Germinal center (tissue), 1 donor: Measurements from ENCODE around the gene IGF1.

ENCODE experiments used
- DNase-seq: peaks from one replicate; pipeline ENCODE4 v3.0.0; 2012; ENCODE audit warnings: mixed read lengths, low spot score

IGF1 gene

DNA sequence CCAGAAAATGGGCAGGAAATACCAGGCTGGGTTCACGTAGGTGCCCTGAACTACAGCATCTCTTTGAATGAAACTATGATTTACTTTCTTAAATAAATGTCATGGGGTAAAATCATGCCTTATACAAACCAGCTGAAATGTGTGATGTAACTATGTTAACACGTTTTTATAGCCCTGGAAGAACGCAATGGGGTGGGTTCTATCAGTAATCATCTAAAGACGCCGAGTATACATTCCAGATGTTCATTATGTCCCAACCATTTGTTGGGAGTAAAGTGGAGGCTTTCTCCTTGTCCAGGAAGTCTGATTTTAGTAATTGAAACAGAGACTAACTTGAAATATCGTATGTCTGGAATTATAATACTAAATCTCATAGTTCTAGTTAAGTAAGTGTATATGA lies 16.2 kb upstream of the IGF1 start:
- DNase-seq, result no peak

DNA sequence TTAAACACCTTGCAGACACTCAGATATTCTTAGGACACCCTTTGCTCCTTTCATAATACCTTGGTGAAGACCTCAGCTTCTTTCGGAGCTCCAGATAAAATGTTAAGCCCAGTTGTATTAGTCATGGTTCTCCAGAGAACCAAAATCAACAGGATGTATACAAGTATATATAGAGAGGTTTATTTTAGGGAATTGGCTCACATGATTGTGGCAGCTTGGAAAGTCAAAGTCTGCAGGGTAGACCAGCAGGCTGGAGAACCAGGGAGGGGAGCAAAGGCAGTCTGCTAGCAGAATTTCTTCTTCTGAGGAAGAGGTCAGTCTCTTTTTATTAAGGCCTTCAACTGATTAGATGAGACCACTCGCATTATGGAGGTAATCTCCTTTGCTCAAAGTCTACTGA lies 6.9 kb upstream of the IGF1 start:
- no peak for DNase-seq

DNA sequence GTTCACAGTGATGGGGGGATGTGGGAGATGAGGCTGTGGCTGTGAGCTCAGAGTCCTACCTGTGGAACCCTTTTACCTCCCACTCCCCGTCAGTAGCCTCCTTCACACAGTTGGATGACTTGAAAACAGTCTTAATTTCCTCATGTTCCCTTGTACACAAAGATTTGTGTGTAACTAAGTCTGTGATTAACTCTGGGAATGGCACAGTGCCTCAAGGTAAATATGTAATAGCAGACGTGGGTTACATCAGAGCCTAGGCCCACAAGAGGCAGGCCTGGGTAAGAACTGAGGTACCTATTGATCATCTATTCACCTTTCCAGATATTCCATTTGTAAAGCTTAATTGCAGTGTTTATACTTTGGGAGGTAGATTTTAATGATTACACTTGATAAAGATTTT lies 5.8 kb upstream of the IGF1 start:
- no peak for DNase-seq

DNA sequence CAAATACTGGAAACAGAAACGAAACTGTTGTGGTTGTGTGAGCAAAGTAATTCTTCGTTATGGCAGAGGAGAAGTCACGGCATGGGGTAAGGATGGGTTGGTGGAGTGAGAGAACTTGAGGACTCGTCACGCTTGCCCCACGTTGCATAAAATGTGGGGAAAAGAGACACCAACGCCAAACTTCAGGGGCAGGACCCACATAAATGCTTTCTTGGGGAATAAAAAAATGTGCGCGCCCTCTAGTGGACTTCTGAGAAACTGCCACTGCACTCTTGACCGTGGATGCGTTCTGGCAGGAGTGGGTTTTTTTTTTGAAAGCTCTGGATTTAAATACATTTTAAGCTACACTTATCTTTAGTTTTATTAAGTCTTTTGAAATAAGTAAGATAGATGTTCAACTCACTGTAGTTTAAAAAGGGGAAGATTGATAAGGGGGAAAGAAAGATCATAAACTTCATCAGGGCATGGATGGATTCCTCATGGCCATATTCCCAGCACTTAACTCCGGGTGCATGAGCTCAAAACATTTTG lies 4.1 kb upstream of the IGF1 start:
- peak; percentile 47 for DNase-seq

DNA sequence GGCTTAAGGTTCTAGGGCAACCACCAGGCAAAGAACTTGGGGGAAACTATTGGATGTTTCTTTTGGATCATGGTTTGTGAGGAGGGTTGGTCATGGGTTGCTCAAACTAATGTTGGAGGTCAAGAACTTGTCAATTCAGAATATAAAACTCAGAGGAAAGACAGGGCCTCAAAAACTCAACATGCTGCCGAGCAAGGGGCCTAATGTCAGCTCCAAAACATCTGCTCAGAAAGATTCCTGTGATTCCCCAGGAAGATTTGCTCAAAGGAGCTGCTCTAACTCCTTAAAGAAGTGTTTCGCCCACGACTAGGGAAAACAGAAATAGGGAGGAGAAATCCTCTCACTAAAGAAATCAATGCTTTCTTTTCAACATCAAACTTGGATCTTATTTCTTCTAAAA lies 3.7 kb upstream of the IGF1 start:
- no peak for DNase-seq

DNA sequence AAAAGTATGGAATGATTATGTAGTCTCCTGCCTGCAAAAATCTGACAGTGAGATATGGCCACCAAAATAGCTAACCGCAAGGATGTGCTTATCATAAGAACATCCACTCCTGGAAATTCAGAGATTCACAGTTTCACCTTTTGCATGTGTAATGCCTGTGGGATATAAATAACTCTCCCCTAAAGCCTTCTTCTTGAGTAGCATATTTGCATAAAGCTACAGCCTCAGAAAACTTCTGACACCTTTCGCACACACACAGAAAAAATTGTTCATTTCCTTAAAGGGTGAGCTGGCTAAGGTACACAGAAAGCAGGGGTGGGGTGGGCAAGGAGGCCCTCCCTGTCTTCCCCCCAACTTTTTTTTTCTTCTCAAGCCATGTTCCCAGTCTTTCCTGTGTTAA lies 3.1 kb upstream of the IGF1 start:
- peak; percentile 6 for DNase-seq

DNA sequence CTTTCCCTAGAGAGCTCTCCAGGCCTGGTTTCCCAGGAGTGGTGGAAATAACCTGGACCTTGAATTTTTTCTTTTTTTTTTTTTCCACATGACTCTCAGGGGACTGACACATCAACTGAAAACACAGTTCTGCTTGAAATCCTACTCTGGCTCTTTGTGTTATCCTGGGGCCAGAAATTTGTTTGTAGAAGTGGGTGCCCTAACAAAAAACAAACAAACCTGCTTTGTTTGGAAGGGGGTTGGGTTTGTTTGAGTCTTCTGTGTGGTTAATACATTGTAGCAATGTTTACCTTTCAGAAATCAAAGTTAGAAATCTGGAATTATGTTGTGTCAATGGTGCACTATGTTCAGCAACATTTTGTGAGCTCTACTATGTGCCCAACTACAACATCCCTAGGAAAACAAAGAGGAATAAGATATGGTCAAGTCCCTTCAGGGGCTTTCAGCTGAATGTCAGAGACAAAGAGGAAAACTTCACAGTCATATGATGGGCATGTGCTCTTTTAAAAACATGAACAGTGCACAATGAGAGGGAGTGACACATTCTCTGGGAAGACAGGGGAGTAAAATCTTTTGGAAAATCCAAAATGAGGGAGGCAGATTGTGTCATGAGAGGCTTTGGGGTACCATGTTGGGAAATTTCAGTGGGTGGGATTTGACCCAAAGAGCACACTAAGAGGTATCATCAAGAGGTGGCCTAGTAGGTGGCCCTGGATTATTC lies 1.5 kb upstream of the IGF1 start:
- no peak for DNase-seq

DNA sequence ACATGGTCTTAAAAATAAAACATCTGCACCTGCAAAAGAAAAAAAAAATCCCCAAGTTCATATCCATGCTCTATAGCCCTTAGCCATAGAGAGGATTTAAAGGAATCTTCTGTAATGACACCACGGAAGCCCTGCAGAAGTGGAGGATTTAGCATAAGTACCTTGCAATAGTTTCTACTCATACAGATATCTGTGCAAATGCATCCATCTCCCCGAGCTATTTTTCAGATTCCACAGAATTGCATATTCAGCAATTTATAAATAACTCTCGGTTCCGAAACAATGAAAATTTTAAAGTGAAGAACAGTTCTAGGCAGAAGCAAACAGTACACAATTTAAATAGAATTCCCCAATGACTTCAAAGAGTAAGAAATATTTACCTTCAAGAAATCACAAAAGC lies 424 bp downstream of the IGF1 start:
- no peak for DNase-seq

DNA sequence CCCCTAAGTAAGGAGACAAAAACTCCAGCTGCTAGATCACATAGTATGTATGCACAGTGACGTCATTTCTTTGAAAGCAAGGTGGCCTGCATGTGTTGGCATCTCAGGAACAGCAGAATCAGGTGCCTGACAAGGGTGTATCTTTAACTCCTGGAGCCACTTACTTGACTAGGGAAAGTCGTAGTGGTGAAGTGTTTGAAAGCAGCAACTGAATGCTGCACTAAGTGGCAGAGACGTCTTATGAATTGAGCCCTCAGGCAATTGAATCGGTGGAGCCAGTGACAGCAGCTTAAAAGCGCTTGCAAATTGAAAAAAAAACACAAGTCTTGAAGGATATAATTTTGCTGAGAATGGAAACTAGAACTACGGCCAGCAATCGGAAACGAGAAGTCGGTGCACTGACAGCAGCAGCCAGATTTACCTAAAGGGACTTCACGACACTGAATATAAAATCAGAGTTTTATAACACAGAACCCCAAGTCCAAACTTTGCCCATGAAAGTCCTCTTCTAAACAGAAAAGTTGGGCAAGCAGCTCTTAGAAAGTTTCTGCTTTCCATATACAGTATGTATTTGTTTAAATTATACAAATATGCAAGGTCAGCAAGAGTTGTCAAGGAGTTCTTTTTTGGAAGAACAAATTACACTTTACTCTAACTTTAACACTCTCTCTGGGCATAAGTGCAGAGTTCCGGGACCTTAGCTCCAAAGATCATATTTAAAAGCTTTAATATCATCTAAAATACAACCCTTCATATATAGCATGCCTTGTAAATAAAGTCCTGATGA lies 1.1 kb downstream of the IGF1 start:
- no peak for DNase-seq

DNA sequence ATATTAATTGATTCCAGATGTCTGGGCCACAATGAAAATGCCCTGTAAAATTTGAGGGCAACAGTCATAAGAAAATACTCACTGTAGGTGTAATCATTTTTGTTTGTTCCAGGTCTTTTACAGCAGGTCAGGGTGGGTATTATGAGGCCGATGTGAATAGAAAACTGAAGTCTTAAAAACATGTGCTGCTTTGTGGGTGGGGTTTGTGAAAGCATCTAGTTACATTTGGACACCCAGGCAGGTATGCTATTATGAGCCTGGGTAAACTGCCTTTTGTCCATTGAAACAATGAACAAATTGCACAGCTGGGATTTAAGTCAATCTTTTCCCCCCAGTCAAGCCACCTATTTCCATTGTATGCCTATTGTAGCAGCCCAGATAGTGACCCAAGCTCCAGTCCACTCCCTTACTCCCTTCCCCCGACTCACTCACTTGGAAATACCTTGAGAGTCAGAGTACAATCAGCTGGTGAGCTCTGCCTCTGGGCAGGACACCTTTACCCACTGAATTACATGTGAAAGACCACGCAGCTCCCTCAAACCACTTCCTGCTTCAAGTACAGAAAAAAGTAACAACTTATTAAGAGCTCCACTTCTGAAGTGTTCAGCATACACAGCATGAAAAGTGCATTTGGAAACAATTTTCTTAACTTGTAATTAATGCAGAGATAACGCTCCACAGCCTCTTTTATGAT lies 1.8 kb downstream of the IGF1 start:
- no peak for DNase-seq

DNA sequence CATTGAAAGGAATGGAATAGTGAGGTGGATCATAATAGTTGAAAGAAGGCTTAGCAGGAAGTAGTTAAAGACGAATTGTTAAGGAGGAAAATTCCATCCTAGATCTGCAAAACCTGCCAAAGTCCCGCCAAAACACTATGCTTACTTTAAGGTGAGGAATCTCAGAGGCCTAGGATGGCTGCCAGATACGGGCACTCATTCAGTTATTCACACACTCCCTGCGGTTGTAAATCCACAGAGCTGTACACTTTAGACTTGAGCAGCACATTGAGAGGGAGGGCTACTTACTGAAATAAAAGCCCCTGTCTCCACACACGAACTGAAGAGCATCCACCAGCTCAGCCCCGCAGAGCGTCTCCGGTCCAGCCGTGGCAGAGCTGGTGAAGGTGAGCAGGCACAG lies 5.0 kb downstream of the IGF1 start:
- no peak for DNase-seq

DNA sequence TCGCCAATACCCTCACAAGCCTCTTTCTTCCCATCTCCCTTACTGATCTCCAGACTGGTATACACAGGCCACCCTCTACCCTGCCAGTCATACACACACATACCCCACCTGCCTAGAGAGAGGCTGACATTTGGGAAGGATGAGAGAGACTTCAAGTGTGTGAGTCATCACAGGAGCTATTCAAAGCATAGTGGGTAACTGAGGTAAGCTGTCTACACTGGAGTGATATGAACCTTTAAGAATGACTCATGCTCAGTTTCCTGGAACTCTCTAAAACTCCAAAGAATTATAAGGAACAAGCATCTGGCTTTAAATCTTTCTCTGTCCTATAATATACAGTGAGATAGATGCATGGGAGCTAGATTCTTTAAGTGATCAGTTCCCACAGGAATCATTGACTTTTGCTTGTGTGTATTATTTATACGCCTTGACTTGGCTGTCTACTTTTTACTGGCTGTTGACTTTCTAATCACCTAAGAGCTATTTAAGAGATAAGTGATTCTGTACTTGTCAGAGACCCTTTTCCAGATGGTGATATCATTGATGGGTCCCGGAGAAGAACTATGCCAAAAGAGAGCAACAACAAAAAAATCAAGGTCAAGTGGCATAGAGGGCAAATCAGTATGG lies 5.8 kb downstream of the IGF1 start:
- no peak for DNase-seq

DNA sequence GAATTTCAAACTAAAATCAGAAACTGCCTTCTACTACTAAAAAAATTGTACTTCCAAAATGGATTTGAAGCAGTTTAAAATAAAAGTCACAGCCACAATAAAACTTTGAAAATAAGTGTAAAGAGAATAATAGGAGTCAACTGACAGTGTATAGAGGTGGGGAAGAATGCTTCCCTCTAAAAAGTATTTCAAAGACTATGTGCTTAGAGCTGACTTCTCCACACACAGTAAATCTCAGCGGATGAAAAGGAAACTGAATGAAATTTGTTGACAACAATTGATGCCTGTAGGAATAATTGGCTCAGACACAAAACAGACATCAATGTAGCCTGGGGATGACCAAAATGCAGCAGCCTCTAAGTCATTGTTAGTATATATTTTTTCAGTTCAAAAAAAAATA lies 7.9 kb downstream of the IGF1 start:
- DNase-seq, result no peak

DNA sequence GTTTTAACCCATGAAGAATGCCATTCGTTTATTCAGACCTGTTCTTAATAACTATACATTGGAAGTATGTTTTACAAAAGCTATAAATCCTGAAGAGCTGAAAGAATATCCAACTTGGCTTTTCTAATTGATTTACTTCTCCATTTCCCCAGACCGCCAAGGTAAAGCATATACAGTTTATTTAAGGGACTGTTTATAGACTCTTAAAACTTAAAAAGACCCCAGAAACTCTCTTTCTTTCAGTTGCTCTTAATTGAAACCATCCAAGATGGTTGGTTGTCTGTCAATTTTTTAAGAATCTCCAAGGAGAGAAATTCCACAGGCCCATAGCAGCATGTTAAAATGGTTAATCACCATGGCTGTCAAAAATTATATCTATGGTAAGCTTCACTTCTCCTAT lies 8.8 kb downstream of the IGF1 start:
- DNase-seq, result no peak

DNA sequence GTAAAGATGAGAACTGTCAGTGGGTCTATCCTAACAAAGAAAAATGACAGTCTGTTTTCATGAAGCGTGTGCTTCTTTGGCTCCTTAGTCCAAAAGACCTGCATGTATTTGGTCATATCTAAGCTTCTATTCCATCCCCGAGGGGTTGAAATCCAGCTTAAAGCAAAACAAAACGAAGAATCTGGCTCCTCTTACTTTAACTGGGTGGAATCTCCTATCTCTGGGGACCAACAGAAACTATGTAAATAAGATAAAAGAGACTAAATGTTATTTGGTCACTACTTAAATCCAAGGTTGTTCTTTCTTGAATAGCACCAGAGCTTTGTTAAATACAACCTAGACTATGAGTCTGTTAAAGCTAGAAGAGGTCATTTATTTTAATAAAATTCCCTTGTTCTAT lies 9.4 kb downstream of the IGF1 start:
- DNase-seq, result no peak

DNA sequence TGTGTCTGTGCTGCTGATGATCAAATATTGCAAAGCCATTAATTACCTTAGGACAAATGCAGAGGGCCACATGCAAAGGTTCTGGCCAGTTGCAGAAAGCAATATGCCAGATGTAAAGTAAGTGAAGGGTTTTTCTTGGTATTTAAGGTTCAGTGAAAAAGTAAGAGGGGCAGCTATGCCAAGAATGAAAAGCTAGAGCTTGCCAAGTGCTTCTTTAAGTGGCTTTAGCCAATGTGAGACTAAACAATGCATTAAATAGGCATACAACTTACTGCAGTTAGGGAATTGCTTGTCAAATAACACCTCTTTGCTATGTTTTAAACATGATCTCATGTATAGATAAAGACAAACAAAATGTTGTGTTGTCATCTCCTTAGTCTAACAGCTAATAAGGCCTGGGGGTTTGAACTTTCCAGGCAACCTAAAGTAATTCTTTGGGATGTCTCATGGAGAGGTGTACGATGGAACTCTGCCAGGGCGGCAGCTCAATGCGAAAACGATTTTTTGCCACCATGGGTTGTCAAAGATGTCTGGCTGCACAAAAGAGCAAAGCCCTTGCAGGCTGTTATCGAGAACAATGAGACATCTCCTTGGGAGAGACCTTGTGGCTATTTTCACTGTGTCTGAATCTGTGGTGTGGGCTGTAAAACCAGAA lies 12.0 kb downstream of the IGF1 start:
- no peak for DNase-seq

DNA sequence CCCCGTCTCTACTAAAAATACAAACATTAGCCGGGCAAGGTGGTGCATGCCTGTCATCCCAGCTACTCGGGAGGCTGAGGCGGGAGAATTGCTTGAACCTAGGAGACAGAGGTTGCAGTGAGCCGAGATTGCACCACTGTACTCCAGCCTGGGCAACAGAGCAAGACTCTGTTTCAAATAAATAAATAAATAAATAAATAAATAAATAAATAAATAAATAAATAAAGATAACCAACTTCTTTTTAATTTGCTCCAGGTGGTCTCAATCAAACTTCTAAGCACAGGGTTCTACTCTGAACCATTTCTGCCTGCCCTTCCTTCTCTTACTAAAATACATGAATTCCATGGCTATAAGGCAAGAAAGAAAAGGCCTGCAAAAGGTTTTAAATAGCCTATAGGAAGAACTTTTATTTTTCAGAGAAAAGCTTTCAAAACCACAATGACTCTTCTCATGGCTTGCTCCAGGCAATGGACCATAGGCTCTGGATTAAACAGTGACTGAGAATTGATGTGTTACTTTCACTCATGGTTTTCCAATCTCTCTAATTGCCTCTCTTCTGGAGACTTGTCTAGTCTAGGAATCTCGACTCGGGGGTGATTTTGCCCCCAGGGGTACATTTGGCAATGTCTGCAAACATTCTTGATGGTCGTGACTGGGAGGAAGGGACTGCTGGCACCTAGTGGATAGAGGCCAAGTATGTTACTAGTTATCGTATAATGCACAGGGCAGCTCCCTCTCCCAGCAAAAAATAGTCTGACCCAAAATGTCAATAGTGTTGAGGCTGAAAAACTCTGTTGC lies 14.4 kb downstream of the IGF1 start:
- no peak for DNase-seq

DNA sequence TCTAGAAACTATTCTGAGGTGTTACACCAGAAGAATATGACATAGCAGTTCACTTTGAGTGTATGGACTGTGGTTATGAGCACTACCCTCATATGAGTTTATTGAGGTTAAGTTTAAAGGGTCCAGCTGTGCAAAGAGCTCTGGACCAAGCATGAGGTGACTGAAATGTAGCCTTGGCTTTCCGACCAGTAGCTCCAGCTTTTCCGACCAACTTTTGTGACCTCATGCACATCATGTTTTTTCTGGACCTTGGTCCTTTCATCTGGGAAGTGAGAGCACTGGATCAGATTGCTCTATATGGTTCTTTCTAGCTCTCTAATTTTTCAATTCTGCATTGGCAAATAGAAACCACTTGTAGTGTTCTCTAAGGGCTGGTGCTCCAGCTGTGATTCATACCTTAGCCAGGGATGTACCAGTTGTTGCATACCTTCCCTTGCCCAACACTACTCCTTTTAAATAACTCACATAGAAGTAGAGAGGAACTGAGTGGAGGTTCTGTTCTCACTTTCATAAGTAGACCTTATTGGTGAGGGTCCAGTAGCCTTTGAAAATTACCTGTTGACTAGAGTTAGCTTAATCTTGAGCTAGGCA lies 16.6 kb downstream of the IGF1 start:
- DNase-seq, result no peak

DNA sequence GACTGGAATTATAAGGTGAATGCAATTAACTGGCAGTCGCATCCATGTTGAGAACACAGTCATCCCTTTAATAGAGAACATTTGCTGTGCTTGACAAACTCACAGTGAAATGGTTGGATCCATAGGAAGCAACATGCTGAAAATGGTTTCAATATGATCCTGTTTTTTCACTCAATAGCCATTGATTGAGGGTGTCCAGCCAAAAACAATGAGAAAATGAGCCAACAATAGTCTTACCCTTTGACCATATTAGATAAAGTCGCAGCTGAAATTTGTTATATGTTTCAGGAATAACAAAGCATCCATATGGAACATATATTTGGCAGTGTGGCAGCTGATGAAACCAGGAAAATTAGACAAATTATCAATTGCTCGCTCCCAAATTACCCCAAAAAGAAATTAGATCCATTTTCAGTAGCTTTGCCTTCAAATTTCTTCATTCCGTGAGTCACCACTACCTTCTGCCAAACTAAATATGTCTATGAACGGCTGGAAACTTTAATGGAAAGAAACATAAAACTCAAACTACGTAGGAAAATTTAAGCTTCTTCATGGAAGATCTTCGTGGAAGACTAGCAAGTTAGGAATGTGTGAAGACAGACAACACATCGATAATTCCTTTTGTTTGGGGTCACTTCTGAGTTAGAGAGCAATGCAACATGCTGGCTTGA lies 17.4 kb downstream of the IGF1 start:
- DNase-seq, result no peak

DNA sequence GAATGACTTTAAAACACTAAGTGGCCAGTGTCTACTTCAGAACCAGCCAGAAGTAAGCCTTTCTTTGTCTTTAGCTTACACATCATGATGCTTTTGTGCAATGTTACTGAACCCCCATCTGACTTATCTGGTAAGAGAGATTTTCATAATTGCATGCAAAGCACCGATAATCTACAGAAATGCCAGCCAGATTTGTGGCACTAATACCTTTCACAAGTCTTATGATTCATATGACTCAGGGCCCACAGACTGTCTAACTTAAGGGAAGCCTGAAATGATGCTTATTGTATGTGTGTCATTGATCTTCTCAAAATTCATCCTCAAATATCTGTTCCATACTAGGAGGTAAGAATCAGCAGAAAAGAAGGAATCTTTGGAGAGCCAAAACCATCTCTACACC lies 18.0 kb downstream of the IGF1 start:
- DNase-seq, result no peak
